Measurements from ENCODE around the gene INHBE. TPM values are rescaled to one million over a fixed set of nuclear protein-coding genes. Genes with fewer than 3 reads are reported as not detected.

The INHBE gene
- total RNA-seq = 0.70 TPM in 1 of 2 replicates, not detected in the other

GRCh38 chr12:57454566-57455373, at the start of gene INHBE:
TSS of gene INHBE (plus strand) at chr12:57455307. CDS start at chr12:57455537, 230 bp downstream.

GRCh38 chr12:57430931-57431566, 24.1 kb upstream of the INHBE start, which contains the start of gene R3HDM2:
TSS of gene R3HDM2 (minus strand) at chr12:57431043. CDS start at chr12:57310428, 120,615 bp downstream.

GRCh38 chr12:57434517-57435223, 20.4 kb upstream of the INHBE start, which contains the start of gene INHBC:
TSS of gene INHBC (plus strand) at chr12:57434784. CDS start at chr12:57434887, 103 bp downstream.

GRCh38 chr12:57459750-57460467, 4.8 kb downstream of the INHBE start, which contains the start of gene GLI1:
TSS of gene GLI1 (plus strand) at chr12:57459785. CDS start at chr12:57463692, 3,907 bp downstream.

GRCh38 chr12:57479376-57480115, 24.4 kb downstream of the INHBE start, which contains the start of gene ARHGAP9:
TSS of gene ARHGAP9 (minus strand) at chr12:57479866. CDS start at chr12:57479406, 460 bp downstream.

GRCh38 chr12:57487597-57488401, 32.7 kb downstream of the INHBE start, which contains the start of gene MARS1:
TSS of gene MARS1 (plus strand) at chr12:57488068. CDS start at chr12:57488091, 23 bp downstream.

Other genes starting within 250 kb of the INHBE start
- 2.1 and 24.9 TPM in 2 replicates for gene NXPH4, start 238.5 kb upstream of the INHBE start, total RNA-seq
- gene SHMT2, start 225.6 kb upstream of the INHBE start, total RNA-seq = 222 and 338 TPM in 2 replicates
- 0.11 TPM in 1 of 2 replicates, not detected in the other for gene STAC3, start 204.1 kb upstream of the INHBE start, total RNA-seq
- 13.9 and 20.1 TPM in 2 replicates for gene R3HDM2, start 24.3 kb upstream of the INHBE start, total RNA-seq
- gene INHBC, start 20.5 kb upstream of the INHBE start, total RNA-seq = not detected in 2 replicates
- gene GLI1, start 4.5 kb downstream of the INHBE start, total RNA-seq = 0.57 and 3.4 TPM in 2 replicates
- not detected in 2 replicates for gene ARHGAP9, start 24.6 kb downstream of the INHBE start, total RNA-seq
- 135 and 151 TPM in 2 replicates for gene MARS1, start 32.8 kb downstream of the INHBE start, total RNA-seq
- gene DDIT3, start 65.2 kb downstream of the INHBE start, total RNA-seq = 18.9 and 54.0 TPM in 2 replicates
- gene MBD6, start 67.5 kb downstream of the INHBE start, total RNA-seq = 2.7 and 3.3 TPM in 2 replicates
- gene DCTN2, start 91.9 kb downstream of the INHBE start, total RNA-seq = 175 and 190 TPM in 2 replicates
- 0.08 and 0.19 TPM in 2 replicates for gene KIF5A, start 94.7 kb downstream of the INHBE start, total RNA-seq
- gene PIP4K2C, start 135.9 kb downstream of the INHBE start, total RNA-seq = 57.7 and 73.4 TPM in 2 replicates
- 5.7 and 11.7 TPM in 2 replicates for gene DTX3, start 149.5 kb downstream of the INHBE start, total RNA-seq
- gene ARHGEF25, start 156.1 kb downstream of the INHBE start, total RNA-seq = 0.76 and 2.0 TPM in 2 replicates
- gene B4GALNT1, start 177.9 kb downstream of the INHBE start, total RNA-seq = 0.34 and 1.2 TPM in 2 replicates
- 137 and 149 TPM in 2 replicates for gene OS9, start 238.8 kb downstream of the INHBE start, total RNA-seq

Measured in hair follicular keratinocyte (primary cell).